Measurements from ENCODE around the gene ATL2.

DNA sequence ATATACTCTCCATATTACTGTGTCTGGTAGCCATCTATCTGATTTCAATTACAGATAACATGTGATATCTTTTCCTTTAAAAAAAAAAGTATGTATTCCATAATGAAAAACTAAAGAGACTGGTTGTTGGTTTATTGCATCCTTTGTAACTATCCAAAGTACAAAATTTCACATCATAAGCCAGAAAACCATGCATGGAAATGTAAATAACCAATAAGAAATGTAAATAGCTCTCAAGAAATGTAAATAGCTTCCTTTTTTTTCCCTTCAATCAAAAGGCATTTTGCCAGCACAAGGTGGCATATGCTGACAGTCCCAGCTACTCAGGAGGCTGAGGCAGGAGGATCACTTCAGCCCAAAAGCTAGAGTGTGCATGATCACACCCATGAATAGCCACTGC, 59.3 kb downstream of the ATL2 start:
- TF ChIP-seq EZH2 (IDR thresholded peaks at IDR 0.05): no peak
- no peak for TF ChIP-seq POLR2AphosphoS5 (IDR thresholded peaks at IDR 0.05; ENCODE audit: borderline replicate concordance, low read depth, low read length)
